GM18873 (cell line): ENCODE data around the gene SPTBN1.
"Not testable (repeated sequence)": the region's sequence is repeated elsewhere in the genome, so short reads cannot be mapped to it uniquely, and the experiment has no call there.

Experiments
- ATAC-seq: cut with Tn5 transposase; IDR thresholded peaks from one replicate; pipeline ENCODE4 v1.9.1; 2021; ENCODE audit warnings: mild to moderate bottlenecking, moderate library complexity, moderate number of reproducible peaks; ENCODE audit not compliant: unreplicated experiment, low FRiP score

SPTBN1 gene

GRCh38 chr2:54466870-54467269, 10.7 kb downstream of the SPTBN1 start:
- ATAC-seq, result no peak

- ATAC-seq, result no peak
Measured at GRCh38 chr2:54468673-54469072, 12.5 kb downstream of the SPTBN1 start.

GRCh38 chr2:54469484-54470053, 13.4 kb downstream of the SPTBN1 start:
- no peak for ATAC-seq

GRCh38 chr2:54470266-54470938, 14.3 kb downstream of the SPTBN1 start:
- ATAC-seq, result no peak

- no peak for ATAC-seq
Measured at GRCh38 chr2:54471221-54471711, 15.1 kb downstream of the SPTBN1 start.

GRCh38 chr2:54473851-54474250, 17.7 kb downstream of the SPTBN1 start:
- no peak for ATAC-seq

- ATAC-seq, result no peak
Measured at GRCh38 chr2:54475285-54475684, 19.2 kb downstream of the SPTBN1 start.

GRCh38 chr2:54475919-54476318, 19.8 kb downstream of the SPTBN1 start:
- no peak for ATAC-seq

- ATAC-seq, result no peak
Measured at GRCh38 chr2:54476852-54477251, 20.7 kb downstream of the SPTBN1 start.

- ATAC-seq, result no peak
Measured at GRCh38 chr2:54477896-54478295, 21.8 kb downstream of the SPTBN1 start.

GRCh38 chr2:54478899-54479298, 22.8 kb downstream of the SPTBN1 start:
- ATAC-seq, result no peak

GRCh38 chr2:54479424-54479823, 23.3 kb downstream of the SPTBN1 start:
- no peak for ATAC-seq

- ATAC-seq, result peak; percentile 73
Measured at GRCh38 chr2:54480025-54480424, 23.9 kb downstream of the SPTBN1 start.

- no peak for ATAC-seq
Measured at GRCh38 chr2:54481686-54482085, 25.6 kb downstream of the SPTBN1 start.

GRCh38 chr2:54482715-54483114, 26.6 kb downstream of the SPTBN1 start:
- no peak for ATAC-seq

GRCh38 chr2:54483426-54483825, 27.3 kb downstream of the SPTBN1 start:
- no peak for ATAC-seq

- ATAC-seq, result not testable (repeated sequence)
Measured at GRCh38 chr2:54485756-54486155, 29.6 kb downstream of the SPTBN1 start.

GRCh38 chr2:54486766-54487165, 30.6 kb downstream of the SPTBN1 start:
- no peak for ATAC-seq

GRCh38 chr2:54490863-54491262, 34.7 kb downstream of the SPTBN1 start:
- ATAC-seq, result no peak

GRCh38 chr2:54492335-54492734, 36.2 kb downstream of the SPTBN1 start:
- no peak for ATAC-seq

- ATAC-seq, result no peak
Measured at GRCh38 chr2:54494087-54494486, 38.0 kb downstream of the SPTBN1 start.

- ATAC-seq, result no peak
Measured at GRCh38 chr2:54496920-54497319, 40.8 kb downstream of the SPTBN1 start.
